HepG2 (cell line): ENCODE data around the gene CXCL17. TPM values are rescaled to one million over a fixed set of nuclear protein-coding genes. Genes with fewer than 3 reads are reported as not detected.

Experiments
- AHR ChIP-seq: IDR thresholded peaks from 2 replicates; pipeline ENCODE4 v1.6.1; 2018; ENCODE audit warnings: missing genetic modification reagents, missing compliant biosample characterization
- BORCS8-MEF2B ChIP-seq: sonication (generic); formaldehyde crosslinking; IDR thresholded peaks from 2 replicates; pipeline ENCODE4 v1.8.0; 2022; ENCODE audit warnings: mild to moderate bottlenecking, missing genetic modification reagents
- CSRNP1 ChIP-seq: sonication (generic); formaldehyde crosslinking; IDR thresholded peaks from 2 replicates; pipeline ENCODE4 v1.8.1; 2023; ENCODE audit warnings: mild to moderate bottlenecking, missing genetic modification reagents
- FOXJ3 ChIP-seq: sonication (generic); formaldehyde crosslinking; IDR thresholded peaks from 2 replicates; pipeline ENCODE4 v1.4.0; 2020; ENCODE audit warnings: missing genetic modification reagents, mild to moderate bottlenecking, borderline replicate concordance
- NR0B2 ChIP-seq: sonication (generic); formaldehyde crosslinking; IDR thresholded peaks from 2 replicates; pipeline ENCODE4 v1.4.0; 2020; ENCODE audit warnings: mild to moderate bottlenecking, missing genetic modification reagents
- PITX1 ChIP-seq: sonication (generic); formaldehyde crosslinking; IDR thresholded peaks from 2 replicates; pipeline ENCODE4 v1.5.1; 2020; ENCODE audit warnings: mild to moderate bottlenecking, missing genetic modification reagents
- REST ChIP-seq, 2 experiments: IDR thresholded peaks; 2 replicates each; pipeline ENCODE4 v1.6.1; 2011 to 2012; ENCODE audit warnings: low read length in 2 of 2, borderline replicate concordance in 1 of 2, low read depth in 1 of 2, mild to moderate bottlenecking in 1 of 2, moderate library complexity in 1 of 2
- SETDB1 ChIP-seq: sonication (generic); formaldehyde crosslinking; IDR thresholded peaks from 2 replicates; pipeline ENCODE4 v1.5.1; 2020; ENCODE audit warnings: missing genetic modification reagents, mild to moderate bottlenecking, borderline replicate concordance
- SNRNP70 ChIP-seq: fragments of 200-400 bp; formaldehyde crosslinking; IDR thresholded peaks from 2 replicates; pipeline ENCODE4 v1.6.1; 2017; ENCODE audit warnings: mild to moderate bottlenecking, low read depth, low read length, moderate library complexity
- ZNF841 ChIP-seq: sonication (generic); formaldehyde crosslinking; IDR thresholded peaks from 2 replicates; pipeline ENCODE4 v1.8.1; 2023; ENCODE audit warnings: missing genetic modification reagents, borderline replicate concordance
- polyA plus RNA-seq, 8 experiments: library from polyadenylated mRNA; depleted of rRNA in 3 of 8; stranded (reverse) in 7 of 8; unstranded in 1 of 8; fragments of >200 nt; fragmentation: Illumina TruSeq in 4 of 8; extraction: Trizol in 4 of 8; gene quantifications; 2 replicates each; pipeline versions ENCODE4 v1.2.1 to v1.2.3, GENCODE V29; 2011 to 2016; ENCODE audit warnings: low read depth in 4 of 8, missing spikeins in 1 of 8, mixed read lengths in 1 of 8; ENCODE audit not compliant: insufficient read depth in 1 of 8
- total RNA-seq, 5 experiments: library from RNA; depleted of rRNA; stranded (reverse); fragments of >200 nt; fragmentation: Illumina TruSeq; extraction: Trizol; gene quantifications; 2 replicates each; pipeline ENCODE4 v1.2.3, GENCODE V29; 2016; ENCODE audit warnings: low read depth in 1 of 5
- TF ChIP-seq, protein P1 (sequence below): sonication (generic); formaldehyde crosslinking; IDR thresholded peaks from 2 replicates; pipeline ENCODE4 v1.4.0; 2020; ENCODE audit warnings: missing genetic modification reagents, borderline replicate concordance
- TF ChIP-seq, protein P2 (sequence below): sonication (generic); formaldehyde crosslinking; IDR thresholded peaks from 2 replicates; pipeline ENCODE4 v1.4.0; 2020; ENCODE audit warnings: mild to moderate bottlenecking, low read depth, missing genetic modification reagents
- TF ChIP-seq, protein P3 (sequence below): sonication (generic); formaldehyde crosslinking; IDR thresholded peaks from 2 replicates; pipeline ENCODE4 v1.5.1; 2020; ENCODE audit warnings: missing genetic modification reagents, mild to moderate bottlenecking, borderline replicate concordance

Gene CXCL17
- total and polyA plus RNA-seq, 2 of the 13 experiments (the other 11 are each of a cell fraction or from before 2014, with no cell fraction given) = 0.12 TPM; not detected in 1

DNA sequence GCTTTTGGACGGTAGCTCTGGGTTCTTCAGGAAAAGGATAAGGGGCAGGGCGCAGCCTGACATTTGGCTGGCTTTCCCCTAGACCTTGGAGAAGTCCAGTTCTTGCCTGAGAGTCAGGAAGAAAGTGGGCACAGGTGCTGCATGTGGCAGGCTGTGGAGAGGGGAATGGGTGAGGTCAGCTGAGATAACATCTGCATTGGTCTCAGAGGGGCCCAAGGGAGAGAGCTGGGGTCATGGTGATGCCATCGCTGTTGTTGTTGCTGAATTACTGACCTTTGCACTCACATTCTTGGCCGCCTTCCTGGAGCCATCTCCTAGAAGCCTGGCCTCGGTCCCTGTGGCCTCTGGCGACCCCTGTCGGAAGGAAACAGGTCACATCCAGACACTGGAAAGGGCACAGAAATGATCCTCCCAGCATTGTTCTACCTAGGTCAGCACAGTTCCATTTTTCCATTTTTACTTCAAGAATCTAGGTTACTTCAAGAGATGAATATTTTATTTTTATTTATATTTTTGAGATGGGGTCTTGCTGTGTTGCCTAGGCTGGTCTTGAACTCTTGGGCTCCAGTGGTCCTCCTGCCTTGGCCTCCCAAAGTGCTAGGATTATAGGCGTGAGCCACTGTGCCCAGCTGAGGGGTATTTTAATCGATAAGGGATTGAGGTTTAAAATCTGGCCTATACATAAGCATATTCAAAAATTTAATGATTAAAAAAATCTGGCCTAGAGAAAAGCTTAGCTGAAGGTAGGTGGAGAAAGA is 9.1 kb downstream of the CXCL17 start (continued):
- TF ChIP-seq REST (IDR thresholded peaks at IDR 0.05; ENCODE audit: borderline replicate concordance in 1 of 2, low read depth in 1 of 2, low read length in 2 of 2) (0 out of 4 replicates have a peak, but pooled peaks of 1 of the 2 experiments have one; percentile 28), SNRNP70 (no peak), BORCS8-MEF2B (CRISPR knock-in tag) (no peak), CSRNP1 (CRISPR knock-in tag) (no peak), ZNF841 (no peak), NR0B2 (CRISPR knock-in tag) (no peak), FOXJ3 (peak; percentile 58; the same call in 1 of the 2 replicates), SETDB1 (CRISPR knock-in tag) (no peak), AHR (CRISPR knock-in tag) (no peak), PITX1 (0 out of 2 replicates have a peak, but pooled peaks have one; percentile 25)
- TF ChIP-seq, protein P1, sequence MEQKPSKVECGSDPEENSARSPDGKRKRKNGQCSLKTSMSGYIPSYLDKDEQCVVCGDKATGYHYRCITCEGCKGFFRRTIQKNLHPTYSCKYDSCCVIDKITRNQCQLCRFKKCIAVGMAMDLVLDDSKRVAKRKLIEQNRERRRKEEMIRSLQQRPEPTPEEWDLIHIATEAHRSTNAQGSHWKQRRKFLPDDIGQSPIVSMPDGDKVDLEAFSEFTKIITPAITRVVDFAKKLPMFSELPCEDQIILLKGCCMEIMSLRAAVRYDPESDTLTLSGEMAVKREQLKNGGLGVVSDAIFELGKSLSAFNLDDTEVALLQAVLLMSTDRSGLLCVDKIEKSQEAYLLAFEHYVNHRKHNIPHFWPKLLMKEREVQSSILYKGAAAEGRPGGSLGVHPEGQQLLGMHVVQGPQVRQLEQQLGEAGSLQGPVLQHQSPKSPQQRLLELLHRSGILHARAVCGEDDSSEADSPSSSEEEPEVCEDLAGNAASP (CRISPR knock-in tag) = peak; percentile 80; the same call in 1 of the 2 replicates
- TF ChIP-seq, protein P2, sequence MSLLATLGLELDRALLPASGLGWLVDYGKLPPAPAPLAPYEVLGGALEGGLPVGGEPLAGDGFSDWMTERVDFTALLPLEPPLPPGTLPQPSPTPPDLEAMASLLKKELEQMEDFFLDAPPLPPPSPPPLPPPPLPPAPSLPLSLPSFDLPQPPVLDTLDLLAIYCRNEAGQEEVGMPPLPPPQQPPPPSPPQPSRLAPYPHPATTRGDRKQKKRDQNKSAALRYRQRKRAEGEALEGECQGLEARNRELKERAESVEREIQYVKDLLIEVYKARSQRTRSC (CRISPR knock-in tag) = no peak
- TF ChIP-seq, protein P3, sequence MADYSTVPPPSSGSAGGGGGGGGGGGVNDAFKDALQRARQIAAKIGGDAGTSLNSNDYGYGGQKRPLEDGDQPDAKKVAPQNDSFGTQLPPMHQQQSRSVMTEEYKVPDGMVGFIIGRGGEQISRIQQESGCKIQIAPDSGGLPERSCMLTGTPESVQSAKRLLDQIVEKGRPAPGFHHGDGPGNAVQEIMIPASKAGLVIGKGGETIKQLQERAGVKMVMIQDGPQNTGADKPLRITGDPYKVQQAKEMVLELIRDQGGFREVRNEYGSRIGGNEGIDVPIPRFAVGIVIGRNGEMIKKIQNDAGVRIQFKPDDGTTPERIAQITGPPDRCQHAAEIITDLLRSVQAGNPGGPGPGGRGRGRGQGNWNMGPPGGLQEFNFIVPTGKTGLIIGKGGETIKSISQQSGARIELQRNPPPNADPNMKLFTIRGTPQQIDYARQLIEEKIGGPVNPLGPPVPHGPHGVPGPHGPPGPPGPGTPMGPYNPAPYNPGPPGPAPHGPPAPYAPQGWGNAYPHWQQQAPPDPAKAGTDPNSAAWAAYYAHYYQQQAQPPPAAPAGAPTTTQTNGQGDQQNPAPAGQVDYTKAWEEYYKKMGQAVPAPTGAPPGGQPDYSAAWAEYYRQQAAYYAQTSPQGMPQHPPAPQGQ (CRISPR knock-in tag) = peak; percentile 31; the same call in 1 of the 2 replicates
